Effector CD4-positive, alpha-beta T cell (primary cell): ENCODE data around the gene MARCOL. TPM values are rescaled to one million over a fixed set of nuclear protein-coding genes. Genes with fewer than 3 reads are reported as not detected.

Source experiments
- DNase-seq: peaks from one replicate; pipeline ENCODE4 v3.0.0-alpha.2; 2020
- total RNA-seq: gene quantifications from one replicate; lab custom pipeline; 2026; lab: John Stamatoyannopoulos, UW

MARCOL gene
- total RNA-seq: not detected

- no peak for DNase-seq
Measured at GRCh38 chr5:148238418-148238794, at the start of gene MARCOL. Gene MARCOL (plus strand): TSS chr5:148238525. CDS start chr5:148238598, 73 bp downstream.

GRCh38 chr5:148191010-148191409, 47.3 kb upstream of the MARCOL start:
- no peak for DNase-seq

GRCh38 chr5:148193202-148193601, 45.1 kb upstream of the MARCOL start:
- DNase-seq: no peak

- DNase-seq: no peak
Measured at GRCh38 chr5:148201151-148201550, 37.2 kb upstream of the MARCOL start.

GRCh38 chr5:148202531-148203203, 35.7 kb upstream of the MARCOL start, which contains the start of gene SPINK6:
Gene SPINK6 (plus strand): TSS chr5:148203042. CDS start chr5:148203097, 55 bp downstream.
- DNase-seq: no peak

GRCh38 chr5:148205044-148205806, 33.1 kb upstream of the MARCOL start:
- no peak for DNase-seq

- no peak for DNase-seq
Measured at GRCh38 chr5:148205865-148206264, 32.5 kb upstream of the MARCOL start.

GRCh38 chr5:148206620-148207019, 31.7 kb upstream of the MARCOL start:
- no peak for DNase-seq

- DNase-seq: no peak
Measured at GRCh38 chr5:148208226-148208625, 30.1 kb upstream of the MARCOL start.

GRCh38 chr5:148209151-148209770, 29.1 kb upstream of the MARCOL start:
- DNase-seq: no peak

GRCh38 chr5:148214665-148215185, 23.6 kb upstream of the MARCOL start:
- DNase-seq: no peak

GRCh38 chr5:148221508-148221907, 16.8 kb upstream of the MARCOL start:
- no peak for DNase-seq

GRCh38 chr5:148224117-148224742, 14.1 kb upstream of the MARCOL start:
- no peak for DNase-seq

GRCh38 chr5:148228392-148228984, 9.8 kb upstream of the MARCOL start:
- no peak for DNase-seq

GRCh38 chr5:148229840-148230239, 8.5 kb upstream of the MARCOL start:
- no peak for DNase-seq

GRCh38 chr5:148230240-148230639, 8.1 kb upstream of the MARCOL start:
- DNase-seq: no peak

GRCh38 chr5:148237785-148238417, 424 bp upstream of the MARCOL start:
- DNase-seq: no peak

- no peak for DNase-seq
Measured at GRCh38 chr5:148248894-148249293, 10.6 kb downstream of the MARCOL start.

GRCh38 chr5:148255456-148255855, 17.1 kb downstream of the MARCOL start:
- DNase-seq: no peak

- DNase-seq: no peak
Measured at GRCh38 chr5:148259288-148259687, 21.0 kb downstream of the MARCOL start.

- no peak for DNase-seq
Measured at GRCh38 chr5:148261221-148261620, 22.9 kb downstream of the MARCOL start.

- DNase-seq: no peak
Measured at GRCh38 chr5:148267962-148268361, 29.6 kb downstream of the MARCOL start.
